ENCODE measurements around the gene SLAMF8.

Gene SLAMF8

DNA sequence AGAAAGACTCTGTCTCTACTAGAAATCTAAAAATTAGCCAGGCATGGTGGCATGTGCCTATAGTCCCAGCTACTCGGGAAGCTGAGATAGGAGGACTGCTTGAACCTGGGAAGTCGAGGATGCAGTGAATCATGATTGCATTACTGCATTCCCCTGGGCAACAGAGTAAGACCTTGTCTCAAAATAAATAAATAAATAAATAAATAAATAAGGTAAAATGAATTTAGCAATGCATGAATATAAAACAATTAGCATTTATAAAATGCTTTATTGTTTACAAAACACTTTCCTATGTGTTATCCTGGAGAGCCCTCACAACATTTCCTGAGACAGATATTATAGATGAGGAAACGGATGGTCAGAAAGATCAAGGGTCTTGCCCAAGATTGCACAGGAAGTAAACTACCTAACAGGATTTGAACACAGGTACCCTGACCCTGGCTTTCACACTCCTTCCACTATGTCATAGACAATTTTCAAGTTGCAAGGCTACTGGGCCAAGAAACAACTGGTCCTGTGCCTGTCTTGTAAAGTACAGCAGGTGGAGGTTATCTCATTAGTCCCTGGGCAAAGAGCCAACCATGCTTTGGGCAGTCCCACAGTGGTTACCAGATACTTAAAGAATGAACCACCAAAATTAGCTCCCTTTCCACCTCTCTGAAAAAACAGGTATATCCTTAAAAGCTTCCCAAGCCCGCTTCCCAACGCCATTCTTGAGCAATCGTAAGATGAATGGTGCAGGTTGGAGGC lies 51.2 kb downstream of the SLAMF8 start:
- DNase-seq, result no peak

DNA sequence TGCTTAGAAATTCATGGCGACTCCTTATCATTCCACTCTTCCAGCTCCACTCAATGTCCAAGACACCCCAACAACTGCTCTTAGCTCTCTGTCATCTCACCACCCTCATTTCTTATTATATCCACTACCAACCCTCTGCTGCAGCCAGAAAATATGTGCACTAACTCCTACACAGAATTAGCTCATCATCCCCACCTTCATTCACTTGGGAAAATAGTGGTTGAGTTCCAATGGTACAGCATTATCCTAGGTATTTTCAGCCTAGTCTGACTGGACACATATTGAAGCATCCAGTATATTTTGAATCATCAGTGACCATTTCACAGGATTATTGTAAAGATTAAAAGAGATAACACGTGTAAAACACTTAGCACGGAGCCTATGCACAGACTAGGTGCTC lies 52.5 kb downstream of the SLAMF8 start:
- DNase-seq, result no peak

DNA sequence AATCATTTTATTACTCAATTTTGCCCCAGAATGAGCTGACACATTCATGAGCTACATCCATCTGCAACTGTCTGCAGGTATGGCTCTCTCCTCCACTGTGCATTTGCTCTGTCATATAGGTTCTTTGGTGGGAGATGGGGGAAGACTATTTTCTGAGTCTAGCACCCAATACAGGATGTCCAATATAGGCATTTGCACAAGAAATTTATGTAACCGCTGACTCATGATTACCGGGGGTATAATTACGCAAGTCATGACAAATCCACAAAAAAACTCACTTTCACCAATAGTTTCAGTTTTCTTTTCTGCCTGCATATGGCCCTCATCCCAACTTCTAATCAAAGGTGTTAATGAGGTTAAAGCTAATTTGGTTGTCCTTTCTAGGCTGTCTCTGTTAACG lies 53.3 kb downstream of the SLAMF8 start:
- no peak for DNase-seq

DNA sequence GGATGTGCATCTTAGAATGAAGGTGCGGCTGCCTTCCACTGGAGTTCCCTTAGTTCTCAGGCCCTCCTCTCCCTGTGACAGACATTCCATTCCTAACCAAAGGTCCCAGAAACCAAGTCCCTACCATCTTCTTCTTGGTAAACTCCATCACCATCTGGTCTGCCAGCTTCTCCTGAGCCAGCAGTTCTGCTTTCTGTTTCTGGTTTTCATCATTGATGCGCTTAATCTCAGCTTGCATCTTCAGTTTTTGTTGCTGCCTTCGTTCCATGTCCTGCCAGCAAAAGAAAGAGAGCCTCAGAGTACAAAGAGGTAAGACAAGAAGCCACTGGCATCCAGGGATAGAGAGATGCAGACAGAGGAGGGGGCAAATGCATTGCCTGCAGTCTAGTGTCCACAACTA lies 53.8 kb downstream of the SLAMF8 start:
- no peak for DNase-seq

DNA sequence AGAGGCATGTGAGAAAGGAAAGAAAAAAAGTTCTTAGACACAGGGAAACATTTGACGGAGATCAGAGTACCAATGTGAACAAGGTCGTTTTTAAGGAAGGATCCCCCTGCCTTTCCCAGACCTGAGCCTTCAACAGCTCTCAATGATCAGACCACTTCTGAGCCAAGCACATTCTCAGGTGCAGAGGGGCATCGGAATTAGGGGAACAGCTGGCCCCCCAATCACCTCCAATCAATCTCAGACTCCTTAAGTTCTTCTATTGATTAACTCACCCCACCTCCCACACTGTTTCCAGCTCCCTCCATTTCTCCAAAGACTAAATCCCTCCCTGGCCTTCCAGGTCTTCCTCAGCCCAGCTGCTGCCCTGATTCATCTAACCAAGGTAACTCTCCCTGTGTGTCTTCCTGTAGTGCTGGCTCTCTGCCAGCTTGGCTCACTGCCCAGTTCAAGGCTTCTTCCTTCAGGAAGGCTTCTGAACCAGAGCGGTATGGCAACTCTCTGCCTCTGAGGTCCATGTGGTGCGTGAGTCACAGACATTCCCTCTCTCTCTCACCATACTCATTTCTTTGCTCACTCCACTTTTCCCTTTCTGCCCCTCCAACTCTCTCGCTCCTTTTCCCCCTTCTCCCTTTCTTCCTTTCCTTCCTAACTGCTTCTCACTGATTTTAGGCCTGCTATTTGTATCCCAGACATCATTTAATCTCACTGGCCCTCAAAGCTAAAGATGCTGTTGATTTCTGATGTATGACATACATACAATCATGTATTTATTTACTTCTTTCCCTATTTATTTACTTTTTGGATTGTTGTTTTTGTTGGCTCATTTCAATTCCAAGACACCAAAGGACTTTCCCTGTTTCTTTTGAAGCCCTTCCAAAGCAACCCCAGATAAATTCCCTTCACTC lies 55.2 kb downstream of the SLAMF8 start:
- peak; percentile 66 for DNase-seq

DNA sequence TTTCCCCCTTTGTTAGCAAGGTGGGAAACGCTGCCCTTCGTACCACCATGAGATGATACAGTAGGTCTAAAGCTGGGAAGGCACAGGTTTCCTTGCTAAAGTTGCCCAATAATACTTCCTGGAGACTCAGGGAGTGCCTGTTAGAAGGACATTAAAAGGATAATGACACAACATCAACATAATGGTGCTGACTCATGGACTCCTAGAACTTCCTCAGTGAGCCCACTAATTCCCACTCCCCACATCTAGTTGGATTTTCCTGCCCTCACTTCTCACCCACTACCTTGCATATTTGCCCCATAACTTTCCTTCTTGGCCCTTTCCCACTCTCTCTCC lies 55.8 kb downstream of the SLAMF8 start:
- DNase-seq, result no peak

DNA sequence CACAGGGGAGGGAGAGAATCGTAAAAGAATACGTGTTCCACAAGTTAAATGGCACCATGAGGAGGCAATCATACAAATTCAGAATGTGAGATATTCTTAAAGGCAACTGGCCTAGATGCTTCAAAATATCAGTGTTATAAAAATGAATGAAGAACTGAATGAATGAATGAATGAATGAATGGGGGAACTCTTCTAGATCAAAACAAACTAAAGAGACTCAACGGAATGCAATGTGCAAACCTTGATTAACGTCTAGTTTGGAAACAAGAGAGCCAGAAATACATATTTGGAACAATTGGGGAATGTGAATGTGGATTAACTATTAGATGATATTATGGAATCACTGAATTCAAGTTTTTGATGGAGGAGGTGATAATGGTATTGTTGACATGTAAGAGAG lies 56.5 kb downstream of the SLAMF8 start:
- DNase-seq, result no peak

DNA sequence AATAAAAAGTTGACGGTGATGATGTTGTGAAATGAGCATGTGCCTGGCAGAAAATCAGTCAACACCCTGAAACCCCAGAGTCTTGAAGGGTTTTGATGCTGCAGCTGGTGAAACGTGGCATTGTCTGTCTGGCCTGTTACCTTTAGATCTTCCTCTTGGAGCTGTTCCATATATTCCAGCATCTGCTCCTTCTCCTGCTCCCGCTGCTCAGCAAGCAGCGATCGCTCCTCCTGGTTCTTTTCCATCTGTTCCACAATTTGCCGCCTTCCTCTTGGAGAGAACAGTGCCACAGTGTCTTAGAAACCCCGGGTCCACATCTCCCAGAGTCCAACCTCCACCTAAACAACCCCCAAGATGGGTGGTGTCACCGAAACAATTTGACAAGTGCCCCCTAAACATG lies 57.6 kb downstream of the SLAMF8 start:
- DNase-seq, result no peak
